SK-N-SH (cell line): ENCODE results near the gene PGRMC2. TPM values are rescaled to one million over a fixed set of nuclear protein-coding genes. Genes with fewer than 3 reads are reported as not detected.

Experiments
- CTCF ChIA-PET: fragments of 300-600, 350-600 bp; formaldehyde crosslinking; extraction: SDS; loops from one replicate; lab custom pipeline; 2021; lab: Yijun Ruan, JAX
- POLR2A ChIA-PET: fragments of 350-600 bp; sonication (Branson Sonifier 250); formaldehyde crosslinking; extraction: SDS; loops from one replicate; lab custom pipeline; 2020; ENCODE audit warnings: antibody characterized with exemption, inconsistent platforms; lab: Yijun Ruan, JAX
- DNase-seq: peaks from one replicate; pipeline ENCODE4 v3.0.0; 2012
- H2AFZ ChIP-seq: fragments of 200-600 bp; sonication (generic); 2 replicates; pipeline ENCODE4 v1.8.1; 2016; ENCODE audit warnings: antibody characterized with exemption, mild to moderate bottlenecking, low read depth
- H3F3A ChIP-seq: fragments of 200-600 bp; sonication (generic); replicated peaks from 2 replicates; pipeline ENCODE3; 2016; ENCODE audit warnings: antibody characterized with exemption, mild to moderate bottlenecking; ENCODE audit not compliant: insufficient read depth
- H3K27ac ChIP-seq, 2 experiments: fragments of 200-500 bp in 1 of 2; fragments of 200-600 bp in 1 of 2; sonication (Bioruptor generic) in 1 of 2; sonication (generic), shearing (Covaris generic) in 1 of 2; 2 replicates each; pipeline versions ENCODE4 v1.5.1 to v1.6.1; 2014 to 2016; ENCODE audit warnings: low read depth in 2 of 2, inconsistent platforms in 1 of 2, low read length in 1 of 2, mild to moderate bottlenecking in 1 of 2, mixed read lengths in 1 of 2
- H3K27me3 ChIP-seq: fragments of 200-600 bp; sonication (generic), shearing (Covaris generic); 2 replicates; pipeline ENCODE4 v1.6.1; 2016; ENCODE audit warnings: mixed run types; ENCODE audit not compliant: insufficient read depth
- H3K36me3 ChIP-seq, 2 experiments: fragments of 200-500 bp in 1 of 2; fragments of 200-600 bp in 1 of 2; sonication (Bioruptor generic) in 1 of 2; sonication (generic) in 1 of 2; replicated peaks in 1 of 2; 2 replicates each; pipeline versions ENCODE3 to v1.5.1; 2014 to 2016; ENCODE audit warnings: low read length in 1 of 2, mild to moderate bottlenecking in 1 of 2; ENCODE audit not compliant: insufficient read depth in 2 of 2, control insufficient read depth in 1 of 2
- H3K4me1 ChIP-seq, 2 experiments: fragments of 200-500 bp in 1 of 2; fragments of 200-600 bp in 1 of 2; sonication (Bioruptor generic) in 1 of 2; sonication (generic), shearing (Covaris generic) in 1 of 2; 2 replicates each; pipeline versions ENCODE4 v1.5.1 to v1.6.1; 2014 to 2016; ENCODE audit warnings: low read depth in 1 of 2, low read length in 1 of 2, mixed run types in 1 of 2; ENCODE audit not compliant: insufficient read depth in 2 of 2, control insufficient read depth in 1 of 2
- H3K4me2 ChIP-seq: fragments of 200-600 bp; sonication (generic), shearing (Covaris generic); 2 replicates; pipeline ENCODE4 v1.6.1; 2017; ENCODE audit warnings: mixed run types
- H3K4me3 ChIP-seq, 2 experiments: fragments of 200-500 bp in 1 of 2; fragments of 200-600 bp in 1 of 2; sonication (Bioruptor generic) in 1 of 2; sonication (generic), shearing (Covaris generic) in 1 of 2; 2 replicates each; pipeline versions ENCODE4 v1.5.1 to v1.8.1; 2014 to 2016; ENCODE audit warnings: low read depth in 2 of 2, inconsistent platforms in 1 of 2, low read length in 1 of 2, mild to moderate bottlenecking in 1 of 2, mixed read lengths in 1 of 2, moderate library complexity in 1 of 2
- H3K79me2 ChIP-seq: fragments of 200-600 bp; sonication (generic); 2 replicates; pipeline ENCODE4 v1.8.1; 2017; ENCODE audit warnings: mild to moderate bottlenecking; ENCODE audit not compliant: insufficient read depth
- H3K9ac ChIP-seq: fragments of 200-600 bp; sonication (generic); 2 replicates; pipeline ENCODE4 v1.6.1; 2017; ENCODE audit warnings: mixed run types
- H3K9me2 ChIP-seq: fragments of 200-600 bp; sonication (generic); 2 replicates; pipeline ENCODE4 v1.6.1; 2017; ENCODE audit warnings: mixed run types
- H3K9me3 ChIP-seq: fragments of 200-600 bp; sonication (generic); 2 replicates; pipeline ENCODE4 v1.6.1; 2017; ENCODE audit warnings: mixed run types, mild to moderate bottlenecking, moderate library complexity
- H4K20me1 ChIP-seq: fragments of 200-600 bp; sonication (generic); 2 replicates; pipeline ENCODE4 v1.6.1; 2017; ENCODE audit warnings: mild to moderate bottlenecking, mixed run types; ENCODE audit not compliant: insufficient read depth
- ELF1 ChIP-seq: IDR thresholded peaks from 2 replicates; pipeline ENCODE4 v1.4.0; 2012
- EP300 ChIP-seq, 2 experiments: IDR thresholded peaks; 2 replicates each; pipeline versions ENCODE4 v1.4.0 to v1.6.1; 2012; ENCODE audit warnings: borderline replicate concordance in 1 of 2, low read depth in 1 of 2, low read length in 1 of 2
- EZH2phosphoT487 ChIP-seq: fragments of 200-600 bp; sonication (generic); IDR thresholded peaks from 2 replicates; pipeline ENCODE4 v1.6.1; 2017; ENCODE audit warnings: low read depth, mixed run types, mild to moderate bottlenecking, antibody characterized with exemption, moderate library complexity, borderline replicate concordance
- GABPA ChIP-seq: IDR thresholded peaks from 2 replicates; pipeline ENCODE4 v1.4.0; 2012; ENCODE audit warnings: low read depth, mild to moderate bottlenecking
- MXI1 ChIP-seq: IDR thresholded peaks from 2 replicates; pipeline ENCODE4 v1.6.1; 2012; ENCODE audit warnings: mild to moderate bottlenecking, low read depth, low read length, improper control_type of control experiment
- NFIC ChIP-seq: IDR thresholded peaks from 2 replicates; pipeline ENCODE4 v1.4.0; 2012; ENCODE audit warnings: borderline replicate concordance
- RCOR1 ChIP-seq: fragments of 150-350 bp; IDR thresholded peaks from 2 replicates; pipeline ENCODE4 v1.6.1; 2017; ENCODE audit warnings: antibody characterized with exemption, low read length
- REST ChIP-seq: IDR thresholded peaks from 2 replicates; pipeline ENCODE4 v1.6.1; 2012; ENCODE audit warnings: mild to moderate bottlenecking, low read depth, low read length, moderate library complexity
- SIN3A ChIP-seq: IDR thresholded peaks from 2 replicates; pipeline ENCODE4 v1.6.1; 2012; ENCODE audit warnings: low read depth, mild to moderate bottlenecking, low read length, moderate library complexity, borderline replicate concordance
- TCF12 ChIP-seq: IDR thresholded peaks from 2 replicates; pipeline ENCODE4 v1.4.0; 2012
- TEAD4 ChIP-seq: IDR thresholded peaks from 2 replicates; pipeline ENCODE4 v1.4.0; 2012; ENCODE audit warnings: mild to moderate bottlenecking, borderline replicate concordance; ENCODE audit not compliant: insufficient read depth
- WGBS: methylation state at CpG from one replicate; pipeline ENCODE4 v1.1.6; 2017; ENCODE audit warnings: low lambda C conversion rate; 5-methylcytosine and 5-hydroxymethylcytosine counted together
- polyA plus RNA-seq, 3 experiments: library from polyadenylated mRNA; depleted of rRNA; stranded (reverse); fragments of >200 nt; gene quantifications; 2 replicates each; pipeline ENCODE4 v1.2.3, GENCODE V29; 2012
- TF ChIP-seq, protein P1 (sequence below): fragments of 150-350 bp; IDR thresholded peaks from 2 replicates; pipeline ENCODE4 v1.6.1; 2017; ENCODE audit warnings: antibody characterized with exemption, low read length, low read depth, borderline replicate concordance

PGRMC2 gene
- polyA plus RNA-seq, 1 of the 3 experiments (the other 2 are of a cell fraction), result 18.2 TPM

DNA sequence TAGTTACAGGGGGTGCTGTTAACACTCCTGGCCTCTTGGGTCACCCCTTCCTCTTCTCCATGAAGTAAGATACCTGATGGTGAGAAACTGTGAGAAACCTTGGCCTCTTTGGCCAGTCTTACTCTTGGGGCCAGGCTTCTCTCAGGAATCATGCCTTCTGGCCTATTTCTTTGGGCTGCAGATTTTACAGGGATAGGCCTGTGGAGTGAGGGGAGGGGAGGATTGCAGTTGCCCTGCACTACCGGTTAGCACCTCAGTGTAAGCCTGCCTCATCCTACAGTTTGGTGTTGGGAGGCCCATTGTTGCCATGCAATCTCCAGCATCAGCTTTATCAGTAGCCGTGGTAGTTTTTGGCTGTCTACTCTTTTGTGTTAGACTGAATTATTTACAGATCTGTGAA lies 7.6 kb upstream of the PGRMC2 start:
- Histone ChIP-seq H4K20me1 (no peaks in the 10 kb centered on the region), H3K9me2 (no peaks in the 10 kb centered on the region), H3K27me3 (no peaks in the 10 kb centered on the region), H3K9ac (no peak overlapping the region), H3K27ac (no peak overlapping the region), H3K4me1 (no peaks in the 10 kb centered on the region), H3K9me3 (no peaks in the 10 kb centered on the region), H3K4me2 (no peak overlapping the region), H2AFZ (no peak overlapping the region), H3K79me2 (no peaks in the 10 kb centered on the region), H3K4me3 (no peak overlapping the region), H3K36me3 (no peaks in the 10 kb centered on the region), H3F3A (peaks cover 8% of the 10 kb centered on the region)
- no peak for DNase-seq
- 78% methylated on average over 1 of the region's 2 CpGs for WGBS
- TF ChIP-seq, protein P1, sequence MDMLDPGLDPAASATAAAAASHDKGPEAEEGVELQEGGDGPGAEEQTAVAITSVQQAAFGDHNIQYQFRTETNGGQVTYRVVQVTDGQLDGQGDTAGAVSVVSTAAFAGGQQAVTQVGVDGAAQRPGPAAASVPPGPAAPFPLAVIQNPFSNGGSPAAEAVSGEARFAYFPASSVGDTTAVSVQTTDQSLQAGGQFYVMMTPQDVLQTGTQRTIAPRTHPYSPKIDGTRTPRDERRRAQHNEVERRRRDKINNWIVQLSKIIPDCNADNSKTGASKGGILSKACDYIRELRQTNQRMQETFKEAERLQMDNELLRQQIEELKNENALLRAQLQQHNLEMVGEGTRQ, result no peak
- TF ChIP-seq TCF12 (no peak), TEAD4 (no peak), EZH2phosphoT487 (no peak), SIN3A (no peak), GABPA (no peak), RCOR1 (no peak), EP300 (IDR thresholded peaks at IDR 0.05; ENCODE audit: borderline replicate concordance in 1 of 2, low read depth in 1 of 2, low read length in 1 of 2) (no peak)
- ChIA-PET CTCF (no interaction called here), POLR2A (no interaction called here)

GRCh38 chr4:128294464-128294863 lies 6.9 kb upstream of the PGRMC2 start:
- TF ChIP-seq ELF1 (no peak), NFIC (no peak), EP300 (IDR thresholded peaks at IDR 0.05; ENCODE audit: borderline replicate concordance in 1 of 2, low read depth in 1 of 2, low read length in 1 of 2) (no peak), REST (no peak), RCOR1 (no peak), MXI1 (no peak)
- H3K4me1 ChIP-seq, result no peaks in the 10 kb centered on the region
- no peaks in the 10 kb centered on the region for H4K20me1 ChIP-seq
- ChIA-PET POLR2A (no interaction called here), CTCF (no interaction called here)
- no peaks in the 10 kb centered on the region for H3K36me3 ChIP-seq
- no peaks in the 10 kb centered on the region for H3K27me3 ChIP-seq
- H3K9me3 ChIP-seq, result no peaks in the 10 kb centered on the region
- no peak for DNase-seq
- no peak overlapping the region for H3K4me3 ChIP-seq
- no peaks in the 10 kb centered on the region for H3K9me2 ChIP-seq
- H2AFZ ChIP-seq, result no peak overlapping the region; the same call in 1 of the 2 replicates
- WGBS, result 80% methylated on average over 3 of the region's 3 CpGs
- peaks cover 8% of the 10 kb centered on the region for H3F3A ChIP-seq
- H3K27ac ChIP-seq, result no peak overlapping the region
- no peak overlapping the region for H3K9ac ChIP-seq
- H3K4me2 ChIP-seq, result no peak overlapping the region
- H3K79me2 ChIP-seq, result no peaks in the 10 kb centered on the region
